Motor neuron (in vitro differentiated cells): ENCODE measurements around the gene SLC2A13. TPM values are rescaled to one million over a fixed set of nuclear protein-coding genes. Genes with fewer than 3 reads are reported as not detected.

Experiments
- ATAC-seq, 8 experiments: fragments of 200-7000 bp; cut with Tn5 transposase; replicated peaks in 6 of 8; 2 replicates each; pipeline ENCODE4 v1.8.0; 2021; ENCODE audit warnings: mild to moderate bottlenecking in 8 of 8, moderate library complexity in 8 of 8
- H3K27ac ChIP-seq, 2 donors: fragments of 250-450 bp; sonication (Bioruptor Pico); 2 replicates each; pipeline ENCODE4 v1.9.0; 2021; ENCODE audit warnings: antibody characterized with exemption in 2 of 2, mild to moderate bottlenecking in 2 of 2, moderate library complexity in 1 of 2
- H3K4me1 ChIP-seq, 2 donors: fragments of 250-450 bp; sonication (Bioruptor Pico); replicated peaks in 1 of 2; 2 replicates each; pipeline ENCODE4 v1.6.1; 2021; ENCODE audit warnings: antibody characterized with exemption in 2 of 2, mild to moderate bottlenecking in 2 of 2, moderate library complexity in 1 of 2
- H3K4me3 ChIP-seq, 5 donors: fragments of 250-450 bp; sonication (Bioruptor Pico); 2 replicates each; pipeline ENCODE4 v1.9.0; 2021; ENCODE audit warnings: antibody characterized with exemption in 5 of 5, mild to moderate bottlenecking in 5 of 5, moderate library complexity in 4 of 5
- WGBS, 10 experiments: fragments of 450-650 bp; shearing (Covaris generic); methylation state at CpG; one replicate each; pipeline ENCODE4 v1.0.0; 2022; 5-methylcytosine and 5-hydroxymethylcytosine counted together
- in situ Hi-C, 9 experiments: fragments of 400-800 bp; cut with MboI; loops; one replicate each; pipeline ENCODE4 v1.15.0; 2021; ENCODE audit warnings: low sequenced_read_pairs in 9 of 9, low pct_unique_long_range_greater_than_20kb in 2 of 9; ENCODE audit not compliant: unreplicated experiment in 9 of 9
- total RNA-seq, 8 experiments: library from RNA; unstranded; fragments of 300-600 nt; gene quantifications; 2 replicates each; pipeline versions ENCODE4 v1.2.3 to v1.2.4, GENCODE V29; 2022

The SLC2A13 gene
- 10 to 100 TPM in 2 of 8 experiments, 1 to 10 TPM in 6; 4.0 to 26.7 (median 7.4) TPM for total RNA-seq

DNA sequence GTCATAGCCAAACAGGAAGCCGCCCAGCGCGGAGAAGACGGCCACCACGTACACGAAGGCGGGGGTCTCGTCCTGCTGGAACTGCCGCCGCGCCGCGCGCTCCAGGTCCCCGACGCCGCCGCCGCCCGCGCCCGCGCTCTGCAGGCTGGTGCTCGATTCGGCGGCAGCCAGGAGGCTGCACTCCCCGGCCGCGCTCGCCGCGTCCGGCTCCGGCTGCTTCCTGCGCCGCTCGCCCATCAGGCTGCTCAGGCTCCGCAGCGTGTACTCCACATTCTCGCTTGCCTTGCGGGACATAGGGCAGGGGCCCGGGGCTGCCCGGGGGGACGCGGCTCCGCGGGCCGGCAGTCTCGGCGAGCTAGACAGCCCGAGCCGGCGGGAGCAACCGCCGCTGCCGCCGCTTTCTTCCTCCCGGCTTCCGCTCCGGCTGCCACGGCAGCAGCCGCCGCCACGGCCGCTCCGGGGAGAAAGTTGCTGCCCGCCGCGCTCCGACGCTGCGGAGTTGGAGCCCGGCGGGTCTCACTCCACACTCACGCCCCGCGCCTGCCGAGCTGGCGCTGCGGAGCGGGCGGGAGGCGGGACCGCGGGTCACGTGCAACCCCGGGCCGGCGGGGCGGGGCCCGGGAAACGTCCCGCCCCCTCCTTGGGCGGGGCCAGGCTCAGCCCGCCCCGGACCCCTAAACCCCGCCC, at the start of gene SLC2A13:
Gene SLC2A13, minus strand, starts transcription at position 567 of the 687 bp plus-strand sequence. Its CDS starts 273 bp downstream, at position 294.
- H3K4me1 ChIP-seq: peaks cover 7 to 19% of the 10 kb centered on the region in 2 donors
- WGBS, 10 experiments: 0% methylated on average over 7 of the region's 97 CpGs; no CpG with 5 or more reads in 9 of the 10 experiments
- H3K27ac ChIP-seq: peak within 1 kb of the TSS; percentile 9 to 40
- peak within 1 kb of the TSS; percentile 62 to 92 (median 84) for H3K4me3 ChIP-seq
- in situ Hi-C loops: loop anchor here in 6 of 9 experiments (10.0 to 25.0 kb wide), 4 partner anchors 91 to 343 kb away; no protein-coding TSS in a partner anchor
- peak; percentile 76 to 92 (median 90) for ATAC-seq

DNA sequence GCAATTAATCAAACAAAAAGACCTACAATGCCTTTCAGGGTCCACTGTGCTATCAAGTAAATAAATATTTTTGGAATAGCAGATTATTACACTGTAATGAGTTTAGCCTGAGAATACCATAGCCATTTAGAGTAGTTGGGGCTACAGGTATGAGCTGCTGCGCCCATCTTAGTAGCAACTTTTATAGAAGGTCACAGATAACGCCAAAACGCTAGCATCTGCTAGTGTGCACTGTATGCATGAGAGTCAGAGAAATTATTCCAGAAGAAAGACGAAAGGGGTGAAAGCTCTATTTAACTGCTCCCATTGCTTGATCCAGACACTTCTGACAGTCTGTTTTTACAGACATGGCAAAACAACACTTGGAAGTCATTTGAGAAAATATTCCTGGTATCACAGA, 48.5 kb upstream of the SLC2A13 start:
- H3K4me3 ChIP-seq: no peak overlapping the region
- no peaks in the 10 kb centered on the region for H3K4me1 ChIP-seq
- ATAC-seq: no peak
- no peak overlapping the region for H3K27ac ChIP-seq
- in situ Hi-C loops: loop anchor here in 1 of 9 experiments (10.0 kb wide), 1 partner anchor 160 kb away; no protein-coding TSS in a partner anchor
- 63 to 100% (median 88%) methylated on average over 1 to 4 of the region's 4 CpGs for WGBS, 10 experiments

DNA sequence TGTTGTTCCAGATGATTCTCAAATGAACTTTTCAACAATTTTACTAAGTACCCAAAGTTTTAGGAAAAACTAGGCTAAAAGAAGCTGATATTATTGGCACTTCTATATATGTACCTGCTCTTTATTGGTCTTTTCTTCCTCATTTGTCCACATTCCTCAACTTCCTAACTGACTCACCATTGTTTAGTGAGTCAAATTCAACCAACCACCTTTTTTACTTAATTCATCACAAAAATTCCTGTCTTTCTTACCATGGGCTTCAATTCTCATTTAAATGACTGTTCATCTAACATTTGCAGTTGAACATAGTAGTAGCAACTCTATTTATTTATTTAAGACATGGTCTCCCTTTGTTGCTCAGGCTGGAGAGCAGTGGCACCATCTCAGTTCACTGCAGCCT, 47.6 kb upstream of the SLC2A13 start:
- no peak for ATAC-seq
- Histone ChIP-seq H3K27ac (no peak overlapping the region), H3K4me3 (no peak overlapping the region), H3K4me1 (no peaks in the 10 kb centered on the region)
- in situ Hi-C loops: loop anchor here in 1 of 9 experiments (10.0 kb wide), 1 partner anchor 161 kb away; no protein-coding TSS in a partner anchor

GRCh38 chr12:40152783-40153383, 47.0 kb upstream of the SLC2A13 start:
- peak in 2 of 8 experiments; percentile 42 to 55 for ATAC-seq
- no peaks in the 10 kb centered on the region for H3K4me1 ChIP-seq
- in situ Hi-C loops: loop anchor here in 1 of 9 experiments (10.0 kb wide), 1 partner anchor 162 kb away; no protein-coding TSS in a partner anchor
- 6 to 100% (median 51%) methylated on average over 1 to 4 of the region's 4 CpGs for WGBS, 10 experiments
- H3K4me3 ChIP-seq: no peak overlapping the region
- no peak overlapping the region for H3K27ac ChIP-seq

DNA sequence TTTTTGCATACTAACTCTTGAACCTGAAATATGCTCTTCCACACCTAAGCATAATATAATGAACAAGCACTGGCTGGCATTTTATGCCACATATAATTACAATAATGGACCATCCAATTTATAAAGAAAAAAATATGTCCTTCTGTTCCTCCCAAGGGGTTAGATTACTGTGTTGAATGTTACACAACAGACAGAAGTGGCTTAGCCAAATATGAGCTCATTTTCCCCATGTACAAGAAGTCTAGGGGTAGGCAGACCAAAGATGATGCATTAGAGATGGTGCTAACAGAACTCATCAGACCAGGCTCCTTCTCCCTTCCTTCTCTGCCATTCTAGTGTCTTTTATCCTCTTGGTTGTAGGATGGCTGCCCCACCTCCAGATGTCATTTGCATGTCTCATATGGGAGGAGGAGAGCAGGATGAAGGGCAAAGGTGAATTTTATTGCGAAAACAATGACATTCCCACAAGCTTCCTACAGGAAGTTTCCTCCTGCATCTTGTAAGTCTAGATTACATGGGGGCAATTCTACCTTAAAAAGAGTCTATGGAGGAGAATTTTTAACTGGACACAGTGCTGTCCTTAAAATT, 43.9 kb upstream of the SLC2A13 start:
- H3K27ac ChIP-seq: no peak overlapping the region
- in situ Hi-C loops: loop anchor here in 1 of 9 experiments (10.0 kb wide), 1 partner anchor 165 kb away; no protein-coding TSS in a partner anchor
- no peaks in the 10 kb centered on the region for H3K4me1 ChIP-seq
- no peak overlapping the region for H3K4me3 ChIP-seq
- 29 to 100% (median 93%) methylated on average over 1 of the region's 1 CpG; no CpG with 5 or more reads in 2 of the 10 experiments for WGBS, 10 experiments
- no peak for ATAC-seq

GRCh38 chr12:40146800-40147797, 41.2 kb upstream of the SLC2A13 start:
- Histone ChIP-seq H3K27ac (no peak overlapping the region), H3K4me1 (no peaks in the 10 kb centered on the region), H3K4me3 (no peak overlapping the region)
- in situ Hi-C loops: no loop called here
- WGBS, 10 experiments: 25 to 100% (median 72%) methylated on average over 2 to 8 of the region's 10 CpGs
- ATAC-seq: peak in 1 of 8 experiments; percentile 52

DNA sequence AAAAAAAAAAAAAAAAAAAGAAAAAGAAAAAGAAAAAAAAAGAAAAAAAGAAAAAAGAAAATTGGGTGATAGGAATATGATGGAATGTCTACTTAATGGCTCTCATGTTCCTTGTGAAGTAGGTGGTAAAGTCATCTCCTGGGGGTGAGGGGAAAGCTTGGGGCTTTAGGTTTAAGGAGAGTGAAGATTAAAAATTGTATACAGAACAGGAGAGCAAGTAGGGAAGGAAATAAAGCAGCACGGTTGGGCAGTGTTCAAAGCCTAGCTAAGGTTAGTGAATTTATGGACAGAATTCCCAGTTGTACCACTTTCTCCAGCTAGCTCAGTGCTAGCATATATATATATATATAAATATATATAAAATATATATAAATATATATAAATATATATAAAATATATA, 40.0 kb upstream of the SLC2A13 start:
- in situ Hi-C loops: no loop called here
- 0 to 100% (median 80%) methylated on average over 1 of the region's 1 CpG; no CpG with 5 or more reads in 3 of the 10 experiments for WGBS, 10 experiments
- H3K4me3 ChIP-seq: no peak overlapping the region
- no peak for ATAC-seq
- H3K27ac ChIP-seq: no peak overlapping the region
- H3K4me1 ChIP-seq: no peaks in the 10 kb centered on the region

DNA sequence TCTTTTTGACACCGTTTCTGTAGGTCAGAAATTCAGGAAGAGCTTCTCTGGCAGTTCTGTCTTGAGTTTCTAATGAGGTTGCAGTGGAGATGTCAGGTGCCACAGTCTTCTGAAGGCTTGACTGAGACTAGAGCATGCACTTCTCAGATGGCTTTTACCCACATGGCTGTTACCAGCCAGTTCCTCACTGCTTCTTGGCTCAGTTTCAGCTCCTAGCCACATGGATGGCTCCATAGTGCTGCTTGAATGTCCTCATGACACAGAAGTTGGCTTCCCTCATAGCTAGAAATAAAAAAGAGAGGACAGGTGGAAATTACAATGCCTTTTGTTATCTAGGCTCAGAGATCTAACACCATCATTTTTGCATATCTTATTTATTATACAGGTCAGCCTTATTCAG, 38.1 kb upstream of the SLC2A13 start:
- Histone ChIP-seq H3K27ac (no peak overlapping the region), H3K4me1 (no peaks in the 10 kb centered on the region), H3K4me3 (no peak overlapping the region)
- ATAC-seq: no peak
- WGBS, 10 experiments: 0 to 83% (median 71%) methylated on average over 1 of the region's 1 CpG; no CpG with 5 or more reads in 5 of the 10 experiments
- in situ Hi-C loops: no loop called here

GRCh38 chr12:40142001-40142744, 36.3 kb upstream of the SLC2A13 start:
- Histone ChIP-seq H3K27ac (no peak overlapping the region), H3K4me3 (no peak overlapping the region), H3K4me1 (no peaks in the 10 kb centered on the region)
- 14 to 93% (median 73%) methylated on average over 2 to 4 of the region's 4 CpGs; no CpG with 5 or more reads in 1 of the 10 experiments for WGBS, 10 experiments
- no peak for ATAC-seq
- in situ Hi-C loops: no loop called here

DNA sequence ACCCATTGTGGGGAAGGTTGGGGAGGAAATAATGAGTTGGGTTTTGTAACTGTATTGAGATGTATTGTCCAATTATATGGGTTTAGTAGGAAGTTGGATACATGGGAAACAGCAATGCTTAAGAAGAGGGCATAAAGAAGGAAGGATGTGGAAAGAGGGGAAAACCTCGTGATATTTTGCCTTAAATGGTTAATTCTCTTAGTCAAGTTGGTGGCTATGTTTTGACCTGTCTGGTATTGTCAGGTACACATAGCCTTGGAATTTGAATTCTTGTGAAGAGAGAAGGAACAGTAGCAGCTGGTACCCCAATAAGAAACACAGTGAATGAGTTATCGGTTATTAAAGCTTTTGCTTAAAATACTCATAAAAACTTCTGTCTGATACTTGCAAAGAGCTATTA, 32.6 kb upstream of the SLC2A13 start:
- Histone ChIP-seq H3K4me3 (no peak overlapping the region), H3K27ac (no peak overlapping the region), H3K4me1 (no peaks in the 10 kb centered on the region)
- 45 to 100% (median 100%) methylated on average over 1 to 2 of the region's 2 CpGs; no CpG with 5 or more reads in 1 of the 10 experiments for WGBS, 10 experiments
- no peak for ATAC-seq
- in situ Hi-C loops: no loop called here

- Histone ChIP-seq H3K27ac (no peak overlapping the region), H3K4me1 (no peaks in the 10 kb centered on the region), H3K4me3 (no peak overlapping the region)
- 0 to 93% (median 76%) methylated on average over 2 to 3 of the region's 3 CpGs; no CpG with 5 or more reads in 1 of the 10 experiments for WGBS, 10 experiments
- in situ Hi-C loops: no loop called here
- peak in 1 of 8 experiments; percentile 21 for ATAC-seq
These were observed 31.4 kb upstream of the SLC2A13 start for GRCh38 chr12:40137252-40137651.

- in situ Hi-C loops: no loop called here
- Histone ChIP-seq H3K4me3 (no peak overlapping the region), H3K4me1 (no peaks in the 10 kb centered on the region), H3K27ac (no peak overlapping the region)
- ATAC-seq: no peak
These were observed 21.5 kb upstream of the SLC2A13 start for GRCh38 chr12:40127408-40127807.
